Measurements from ENCODE around the gene MORC4. TPM values are rescaled to one million over a fixed set of nuclear protein-coding genes. Genes with fewer than 3 reads are reported as not detected.

Gene MORC4
- total and polyA plus RNA-seq, 2 of the 4 experiments (the other 2 are of a cell fraction) = 17.5 to 34.2 TPM

- Histone ChIP-seq H3K9me3 (ENCODE audit: control insufficient read depth, insufficient read depth, low read length) (no peaks in the 10 kb centered on the region), H3K9ac (ENCODE audit: low read depth, low read length) (no peak overlapping the region), H3K4me1 (ENCODE audit: control insufficient read depth, insufficient read depth, low read length) (no peaks in the 10 kb centered on the region), H2AK9ac (replicated peaks; ENCODE audit: low read depth, low read length, poor library complexity) (no peak overlapping the region), H3K56ac (ENCODE audit: extremely low read depth, insufficient read depth, low read length) (no peak overlapping the region), H2BK20ac (ENCODE audit: low read depth, low read length) (no peak overlapping the region), H3K9me1 (ENCODE audit: insufficient read depth, low read length) (no peaks in the 10 kb centered on the region), H3K14ac (replicated peaks; ENCODE audit: low read depth, low read length) (no peak overlapping the region), H3K4ac (ENCODE audit: low read depth, low read length) (no peak overlapping the region), H3K18ac (ENCODE audit: low read depth, low read length) (no peak overlapping the region), H2BK5ac (ENCODE audit: low read depth, low read length, poor library complexity, severe bottlenecking) (no peak overlapping the region), H4K91ac (ENCODE audit: insufficient read depth, low read depth, low read length) (no peak overlapping the region), H3K23ac (ENCODE audit: low read depth, low read length) (no peak overlapping the region), H3K79me1 (ENCODE audit: low read depth in 1 of 2, low read length in 2 of 2) (no peaks in the 10 kb centered on the region), H2BK15ac (ENCODE audit: low read depth, low read length) (no peak overlapping the region), H3K27me3 (ENCODE audit: control insufficient read depth, insufficient read depth, low read length) (peaks cover 13% of the 10 kb centered on the region), H2AK5ac (ENCODE audit: low read depth, low read length) (no peak overlapping the region), H3K4me3 (ENCODE audit: insufficient read depth, low read depth, low read length) (no peak overlapping the region), H4K20me1 (ENCODE audit: insufficient read depth, low read length) (no peaks in the 10 kb centered on the region), H3K27ac (ENCODE audit: insufficient read depth, low read length) (no peak overlapping the region), H2BK120ac (ENCODE audit: low read depth, low read length) (no peak overlapping the region), H3K36me3 (ENCODE audit: control insufficient read depth, insufficient read depth, low read length) (no peaks in the 10 kb centered on the region), H3K4me2 (ENCODE audit: low read depth, low read length) (no peak overlapping the region), H4K8ac (ENCODE audit: low read depth in 2 of 2, low read length in 2 of 2) (no peak overlapping the region), H2AFZ (replicated peaks; ENCODE audit: low read length, poor library complexity) (no peak overlapping the region), H4K5ac (ENCODE audit: low read depth, low read length) (no peak overlapping the region)
- ChIA-PET POLR2A (ENCODE audit: unreplicated experiment) (no interaction called here), CTCF (no interaction called here)
- in situ Hi-C loops (cut with MboI; ENCODE audit: low sequenced_read_pairs) (no loop called here), intact Hi-C loops (cut with micrococcal nuclease) (no loop called here), dilution Hi-C loops (cut with HindIII; ENCODE audit: low sequenced_read_pairs, unreplicated experiment) (no loop called here)
- WGBS, 2 experiments (ENCODE audit: extremely low coverage in 2 of 2, insufficient read length in 1 of 2) = no CpG with 5 or more reads among the region's 2 CpGs
- ATAC-seq (ENCODE audit: low read depth) = peak; percentile 32; the same call in 1 of the 2 replicates
- peak; percentile 57 for TF ChIP-seq CEBPB (IDR thresholded peaks at IDR 0.05; ENCODE audit: low read depth, low read length)
- 0 out of 2 replicates have a peak, but pooled peaks have one; percentile 9 for TF ChIP-seq FOS (IDR thresholded peaks at IDR 0.05; ENCODE audit: low read depth, low read length)
- TF ChIP-seq MAFK (IDR thresholded peaks at IDR 0.05; ENCODE audit: low read depth, low read length) = no peak
- no peak for TF ChIP-seq MXI1 (IDR thresholded peaks at IDR 0.05; ENCODE audit: borderline replicate concordance, low read depth, low read length)
- DNase-seq = peak; percentile 57
- BruUV-seq (replicated peaks) = no TSS peak
These were observed 87.1 kb downstream of the MORC4 start for GRCh38 chrX:106912864-106913263.
